T-helper 17 cell (primary cell): ENCODE results near the gene RWDD4. TPM values are rescaled to one million over a fixed set of nuclear protein-coding genes. Genes with fewer than 3 reads are reported as not detected.
A peak's percentile ranks its signal among the peaks of the same experiment; 100 is the strongest.
"Not testable (repeated sequence)": the region's sequence is repeated elsewhere in the genome, so short reads cannot be mapped to it uniquely, and the experiment has no call there.

Source experiments
- ATAC-seq: fragments of 150-1000 bp; cut with Tn5 transposase; 2 replicates; pipeline ENCODE4 v1.10.0; 2021; ENCODE audit warnings: mild to moderate bottlenecking, moderate library complexity
- DNase-seq, 3 donors: peaks; one replicate each; pipeline versions ENCODE4 v3.0.0 to v3.0.0-alpha.2; 2020 to 2021
- H3K9me3 ChIP-seq: one replicate; pipeline ENCODE4 v1.7.0; 2013; ENCODE audit warnings: low read length, mild to moderate bottlenecking; ENCODE audit not compliant: control insufficient read depth, poor library complexity, severe bottlenecking
- H3K27ac Mint-ChIP-seq: one replicate; pipeline ENCODE4 v1.8.0; 2022; ENCODE audit warnings: mild to moderate bottlenecking, moderate library complexity, mixed read lengths
- H3K27me3 Mint-ChIP-seq: one replicate; pipeline ENCODE4 v1.8.0; 2022; ENCODE audit warnings: mixed read lengths
- H3K36me3 Mint-ChIP-seq: one replicate; pipeline ENCODE4 v1.8.0; 2022; ENCODE audit warnings: low read depth, mixed read lengths
- H3K4me1 Mint-ChIP-seq: one replicate; pipeline ENCODE4 v1.8.0; 2022; ENCODE audit warnings: mild to moderate bottlenecking, mixed read lengths
- H3K4me3 Mint-ChIP-seq: one replicate; pipeline ENCODE4 v1.8.0; 2022; ENCODE audit warnings: mild to moderate bottlenecking, moderate library complexity, mixed read lengths
- total RNA-seq, 4 donors: library from RNA in 2 of 4; stranded (reverse) in 2 of 4; gene quantifications; one replicate each; pipeline ENCODE4 v1.2.3 and lab custom pipeline; 2022 to 2026

Gene RWDD4
- total RNA-seq, 2 donors from 2014 or later: 9.2 to 18.2 TPM

- Mint-ChIP-seq H3K36me3 (peaks cover 7% of the 10 kb centered on the region), H3K27me3 (peaks cover 5% of the 10 kb centered on the region), H3K4me3 (no peak overlapping the region), H3K4me1 (no peaks in the 10 kb centered on the region), H3K27ac (no peak overlapping the region)
- no peak for DNase-seq
- ATAC-seq: no peak
- H3K9me3 ChIP-seq: no peaks in the 10 kb centered on the region
Measured at GRCh38 chr4:183632689-183633088, 26.3 kb downstream of the RWDD4 start.

GRCh38 chr4:183631577-183632198 lies 27.3 kb downstream of the RWDD4 start:
- Mint-ChIP-seq H3K36me3 (peaks cover 5% of the 10 kb centered on the region), H3K27me3 (peaks cover 5% of the 10 kb centered on the region), H3K27ac (no peak overlapping the region), H3K4me1 (no peaks in the 10 kb centered on the region), H3K4me3 (no peak overlapping the region)
- ATAC-seq (no peak), DNase-seq (no peak)
- no peaks in the 10 kb centered on the region for H3K9me3 ChIP-seq

- Mint-ChIP-seq H3K27ac (no peak overlapping the region), H3K27me3 (peaks cover 7% of the 10 kb centered on the region), H3K4me1 (no peaks in the 10 kb centered on the region), H3K4me3 (no peak overlapping the region), H3K36me3 (peaks cover 2% of the 10 kb centered on the region)
- ATAC-seq (no peak), DNase-seq (no peak)
- H3K9me3 ChIP-seq: no peaks in the 10 kb centered on the region
Measured at GRCh38 chr4:183627979-183628588, 30.9 kb downstream of the RWDD4 start.

- not testable (repeated sequence) for H3K4me3 Mint-ChIP-seq, DNase-seq, H3K4me1 Mint-ChIP-seq, H3K27me3 Mint-ChIP-seq, ATAC-seq, H3K27ac Mint-ChIP-seq, H3K36me3 Mint-ChIP-seq, H3K9me3 ChIP-seq
Measured at GRCh38 chr4:183627286-183627685, 31.7 kb downstream of the RWDD4 start.

- H3K9me3 ChIP-seq: no peaks in the 10 kb centered on the region
- no peak for DNase-seq
- H3K27ac Mint-ChIP-seq: no peak overlapping the region
- H3K4me3 Mint-ChIP-seq: no peak overlapping the region
- peaks cover 6% of the 10 kb centered on the region for H3K27me3 Mint-ChIP-seq
- H3K36me3 Mint-ChIP-seq: peaks cover 2% of the 10 kb centered on the region
- no peak for ATAC-seq
- H3K4me1 Mint-ChIP-seq: peaks cover 2% of the 10 kb centered on the region
Measured at GRCh38 chr4:183626168-183626567, 32.8 kb downstream of the RWDD4 start.

GRCh38 chr4:183624548-183624947 lies 34.4 kb downstream of the RWDD4 start:
- Mint-ChIP-seq H3K27me3 (peaks cover 6% of the 10 kb centered on the region), H3K27ac (no peak overlapping the region), H3K36me3 (peaks cover 2% of the 10 kb centered on the region), H3K4me3 (no peak overlapping the region), H3K4me1 (peaks cover 2% of the 10 kb centered on the region)
- ATAC-seq (no peak), DNase-seq (no peak)
- no peaks in the 10 kb centered on the region for H3K9me3 ChIP-seq

GRCh38 chr4:183621875-183622274 lies 37.1 kb downstream of the RWDD4 start:
- Mint-ChIP-seq H3K36me3 (peaks cover under 1% of the 10 kb centered on the region), H3K4me1 (peaks cover 3% of the 10 kb centered on the region), H3K4me3 (no peak overlapping the region), H3K27me3 (peaks cover 6% of the 10 kb centered on the region), H3K27ac (no peak overlapping the region)
- H3K9me3 ChIP-seq: no peaks in the 10 kb centered on the region
- ATAC-seq (no peak), DNase-seq (no peak)

GRCh38 chr4:183620421-183620820 lies 38.6 kb downstream of the RWDD4 start:
- no peak overlapping the region for H3K4me3 Mint-ChIP-seq
- DNase-seq (no peak), ATAC-seq (no peak)
- peaks cover 2% of the 10 kb centered on the region for H3K36me3 Mint-ChIP-seq
- no peak overlapping the region for H3K27ac Mint-ChIP-seq
- peaks cover 13% of the 10 kb centered on the region for H3K27me3 Mint-ChIP-seq
- H3K9me3 ChIP-seq: no peaks in the 10 kb centered on the region
- peaks cover 3% of the 10 kb centered on the region for H3K4me1 Mint-ChIP-seq

- Mint-ChIP-seq H3K4me1 (peaks cover 3% of the 10 kb centered on the region), H3K36me3 (peaks cover 2% of the 10 kb centered on the region), H3K27ac (no peak overlapping the region), H3K4me3 (no peak overlapping the region), H3K27me3 (peaks cover 15% of the 10 kb centered on the region)
- ATAC-seq (no peak), DNase-seq (no peak)
- no peaks in the 10 kb centered on the region for H3K9me3 ChIP-seq
Measured at GRCh38 chr4:183618681-183619080, 40.3 kb downstream of the RWDD4 start.

GRCh38 chr4:183617075-183617474 lies 41.9 kb downstream of the RWDD4 start:
- ATAC-seq (no peak), DNase-seq (no peak)
- Mint-ChIP-seq H3K4me3 (no peak overlapping the region), H3K4me1 (peaks cover 3% of the 10 kb centered on the region), H3K27ac (peak overlapping the region; percentile 57), H3K27me3 (peaks cover 23% of the 10 kb centered on the region), H3K36me3 (peaks cover 2% of the 10 kb centered on the region)
- no peaks in the 10 kb centered on the region for H3K9me3 ChIP-seq

- Mint-ChIP-seq H3K27ac (peak overlapping the region; percentile 60), H3K4me1 (peaks cover 2% of the 10 kb centered on the region), H3K4me3 (no peak overlapping the region), H3K36me3 (peaks cover 2% of the 10 kb centered on the region), H3K27me3 (peaks cover 23% of the 10 kb centered on the region)
- no peaks in the 10 kb centered on the region for H3K9me3 ChIP-seq
- ATAC-seq (no peak), DNase-seq (no peak)
Measured at GRCh38 chr4:183612329-183613250, 46.4 kb downstream of the RWDD4 start.

GRCh38 chr4:183611210-183611830 lies 47.7 kb downstream of the RWDD4 start:
- ATAC-seq: no peak
- Mint-ChIP-seq H3K4me3 (no peak overlapping the region), H3K27ac (no peak overlapping the region), H3K27me3 (peaks cover 31% of the 10 kb centered on the region), H3K4me1 (no peaks in the 10 kb centered on the region), H3K36me3 (peaks cover 2% of the 10 kb centered on the region)
- no peak for DNase-seq
- H3K9me3 ChIP-seq: no peaks in the 10 kb centered on the region

- H3K9me3 ChIP-seq: no peaks in the 10 kb centered on the region
- Mint-ChIP-seq H3K36me3 (peaks cover 2% of the 10 kb centered on the region), H3K27me3 (peaks cover 26% of the 10 kb centered on the region), H3K4me1 (no peaks in the 10 kb centered on the region), H3K27ac (no peak overlapping the region), H3K4me3 (no peak overlapping the region)
- DNase-seq: no peak
- ATAC-seq: no peak
Measured at GRCh38 chr4:183610613-183611012, 48.4 kb downstream of the RWDD4 start.
